Measurements from ENCODE around the gene MLLT1.

The MLLT1 gene

DNA sequence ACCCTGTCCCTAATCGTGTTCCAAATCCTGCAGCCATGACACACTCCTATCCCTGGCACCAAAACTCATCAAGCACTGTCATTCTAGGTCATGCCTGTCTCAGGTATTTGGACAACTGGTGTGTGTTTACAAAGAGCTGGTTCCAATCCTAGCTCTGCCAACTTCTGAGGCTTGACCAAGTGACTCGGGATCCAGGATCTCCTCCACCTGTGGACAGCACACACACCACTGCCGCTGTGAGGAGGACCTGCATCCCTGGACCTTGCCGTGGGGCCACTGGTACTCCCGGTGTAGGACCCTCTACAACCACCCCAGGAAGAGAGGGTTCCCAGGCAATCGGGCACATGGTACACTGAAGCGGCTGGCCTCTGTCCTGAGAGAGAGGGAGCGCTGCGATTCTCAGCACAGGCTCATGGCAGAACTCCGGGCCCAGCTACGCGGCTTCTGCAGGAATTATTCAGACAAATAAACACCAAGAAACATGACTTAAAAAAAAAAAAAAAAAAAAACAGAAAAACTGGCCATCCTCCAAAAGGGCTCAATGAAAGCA, 20.4 kb downstream of the MLLT1 start:
- TF ChIP-seq SIN3A (IDR thresholded peaks at IDR 0.05; ENCODE audit: borderline replicate concordance, insufficient read depth, low read length) (no peak), POLR2AphosphoS5 (IDR thresholded peaks at IDR 0.05; ENCODE audit: low read depth, low read length) (no peak), REST (IDR thresholded peaks at IDR 0.05; ENCODE audit: insufficient read depth in 1 of 2, low read depth in 2 of 2, low read length in 2 of 2) (no peak), FOXP2 (optimal IDR thresholded peaks at IDR 0.05; ENCODE audit: borderline replicate concordance, extremely low read depth, extremely low read length, insufficient read depth) (no peak), TAF1 (IDR thresholded peaks at IDR 0.05; ENCODE audit: borderline replicate concordance, insufficient read depth, low read length) (no peak)

DNA sequence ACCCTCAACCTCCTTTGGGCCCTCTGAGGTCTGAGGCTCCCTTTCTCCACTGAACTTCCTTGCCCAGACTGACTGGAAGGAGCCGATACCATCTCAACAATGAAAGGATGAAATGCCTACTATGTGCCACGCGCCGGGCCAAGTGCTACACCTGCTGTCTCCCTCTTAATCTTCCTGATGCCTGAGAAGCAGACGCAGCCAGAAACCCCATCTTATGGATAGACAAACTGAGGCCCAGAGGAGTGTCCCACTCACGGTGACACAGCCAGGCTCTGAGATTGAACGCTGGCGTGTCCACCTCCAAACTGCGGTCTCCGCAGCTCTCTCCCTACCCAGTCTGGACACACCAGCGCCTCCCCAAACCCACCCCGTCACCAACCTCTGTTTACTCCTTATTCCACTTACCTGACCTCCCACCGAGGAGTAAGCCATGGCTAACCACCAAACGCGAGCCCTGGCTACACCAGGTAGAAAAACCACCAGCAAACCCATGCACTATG, 20.9 kb downstream of the MLLT1 start:
- no peak for TF ChIP-seq TAF1 (IDR thresholded peaks at IDR 0.05; ENCODE audit: borderline replicate concordance, insufficient read depth, low read length)
- no peak for TF ChIP-seq POLR2AphosphoS5 (IDR thresholded peaks at IDR 0.05; ENCODE audit: low read depth, low read length)

- no peak for TF ChIP-seq FOXP2 (optimal IDR thresholded peaks at IDR 0.05; ENCODE audit: borderline replicate concordance, extremely low read depth, extremely low read length, insufficient read depth)
- TF ChIP-seq REST (IDR thresholded peaks at IDR 0.05; ENCODE audit: insufficient read depth in 1 of 2, low read depth in 2 of 2, low read length in 2 of 2) = no peak
- TF ChIP-seq TAF1 (IDR thresholded peaks at IDR 0.05; ENCODE audit: borderline replicate concordance, insufficient read depth, low read length) = no peak
- no peak for TF ChIP-seq POLR2AphosphoS5 (IDR thresholded peaks at IDR 0.05; ENCODE audit: low read depth, low read length)
- TF ChIP-seq SIN3A (IDR thresholded peaks at IDR 0.05; ENCODE audit: borderline replicate concordance, insufficient read depth, low read length) = no peak
Measured at GRCh38 chr19:6253954-6254733, 25.6 kb downstream of the MLLT1 start.

DNA sequence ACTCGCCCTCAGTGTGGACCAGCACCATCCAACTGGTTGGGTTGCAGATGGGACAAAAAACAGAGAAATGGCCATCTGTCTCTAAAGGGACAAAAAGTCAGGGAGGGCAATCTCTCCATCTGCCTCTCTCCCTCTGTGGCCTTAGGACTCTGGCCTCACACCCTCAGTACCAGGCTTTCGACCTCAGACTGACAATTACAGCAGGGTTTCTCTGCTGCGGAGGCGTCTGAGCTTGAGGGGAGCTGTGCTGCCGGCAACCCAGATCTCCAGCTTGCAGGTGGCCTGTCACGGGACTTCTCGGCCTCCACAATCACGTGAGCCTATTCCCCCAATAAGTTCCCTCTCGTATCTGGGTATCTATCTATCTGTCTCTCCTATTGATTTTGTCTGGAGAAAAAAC, 27.7 kb downstream of the MLLT1 start:
- TF ChIP-seq TAF1 (IDR thresholded peaks at IDR 0.05; ENCODE audit: borderline replicate concordance, insufficient read depth, low read length) (no peak), FOXP2 (optimal IDR thresholded peaks at IDR 0.05; ENCODE audit: borderline replicate concordance, extremely low read depth, extremely low read length, insufficient read depth) (no peak), SIN3A (IDR thresholded peaks at IDR 0.05; ENCODE audit: borderline replicate concordance, insufficient read depth, low read length) (no peak), POLR2AphosphoS5 (IDR thresholded peaks at IDR 0.05; ENCODE audit: low read depth, low read length) (no peak), REST (IDR thresholded peaks at IDR 0.05; ENCODE audit: insufficient read depth in 1 of 2, low read depth in 2 of 2, low read length in 2 of 2) (no peak)

GRCh38 chr19:6250909-6251308, 28.9 kb downstream of the MLLT1 start:
- TF ChIP-seq REST (IDR thresholded peaks at IDR 0.05; ENCODE audit: insufficient read depth in 1 of 2, low read depth in 2 of 2, low read length in 2 of 2) (no peak), FOXP2 (optimal IDR thresholded peaks at IDR 0.05; ENCODE audit: borderline replicate concordance, extremely low read depth, extremely low read length, insufficient read depth) (no peak), SIN3A (IDR thresholded peaks at IDR 0.05; ENCODE audit: borderline replicate concordance, insufficient read depth, low read length) (no peak), POLR2AphosphoS5 (IDR thresholded peaks at IDR 0.05; ENCODE audit: low read depth, low read length) (no peak), TAF1 (IDR thresholded peaks at IDR 0.05; ENCODE audit: borderline replicate concordance, insufficient read depth, low read length) (no peak)
